ENCODE measurements around the gene SPAG9. TPM values are rescaled to one million over a fixed set of nuclear protein-coding genes. Genes with fewer than 3 reads are reported as not detected.

SPAG9 gene
- total RNA-seq, 1 experiment from 2014 or later, result 77.6 TPM

DNA sequence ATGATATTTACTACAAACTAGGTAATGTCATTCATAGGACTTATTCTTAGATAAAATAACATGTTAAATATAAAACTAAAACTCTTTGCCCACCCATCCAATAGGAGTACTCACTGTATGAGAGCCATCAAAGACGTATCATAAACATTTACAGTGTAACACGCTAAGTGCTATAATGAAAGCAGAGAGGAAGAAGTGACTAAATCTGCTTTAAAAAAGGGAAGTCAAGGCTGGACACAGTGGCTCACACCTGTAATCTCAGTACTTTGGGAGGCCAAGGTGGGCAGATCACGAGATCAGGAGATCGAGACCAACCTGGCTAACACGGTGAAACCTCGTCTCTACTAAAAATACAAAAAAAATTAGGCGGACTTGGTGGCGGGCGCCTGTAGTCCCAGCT, 32.4 kb downstream of the SPAG9 start (continued):
- TF ChIP-seq, protein P1, sequence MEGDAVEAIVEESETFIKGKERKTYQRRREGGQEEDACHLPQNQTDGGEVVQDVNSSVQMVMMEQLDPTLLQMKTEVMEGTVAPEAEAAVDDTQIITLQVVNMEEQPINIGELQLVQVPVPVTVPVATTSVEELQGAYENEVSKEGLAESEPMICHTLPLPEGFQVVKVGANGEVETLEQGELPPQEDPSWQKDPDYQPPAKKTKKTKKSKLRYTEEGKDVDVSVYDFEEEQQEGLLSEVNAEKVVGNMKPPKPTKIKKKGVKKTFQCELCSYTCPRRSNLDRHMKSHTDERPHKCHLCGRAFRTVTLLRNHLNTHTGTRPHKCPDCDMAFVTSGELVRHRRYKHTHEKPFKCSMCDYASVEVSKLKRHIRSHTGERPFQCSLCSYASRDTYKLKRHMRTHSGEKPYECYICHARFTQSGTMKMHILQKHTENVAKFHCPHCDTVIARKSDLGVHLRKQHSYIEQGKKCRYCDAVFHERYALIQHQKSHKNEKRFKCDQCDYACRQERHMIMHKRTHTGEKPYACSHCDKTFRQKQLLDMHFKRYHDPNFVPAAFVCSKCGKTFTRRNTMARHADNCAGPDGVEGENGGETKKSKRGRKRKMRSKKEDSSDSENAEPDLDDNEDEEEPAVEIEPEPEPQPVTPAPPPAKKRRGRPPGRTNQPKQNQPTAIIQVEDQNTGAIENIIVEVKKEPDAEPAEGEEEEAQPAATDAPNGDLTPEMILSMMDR (IDR thresholded peaks at IDR 0.05 in 2 of 3, conservative IDR thresholded peaks at IDR 0.05 in 1 of 3; ENCODE audit: borderline replicate concordance in 1 of 3, insufficient read depth in 1 of 3, low read depth in 2 of 3, low read length in 2 of 3), result no peak
- TF ChIP-seq CBX3 (IDR thresholded peaks at IDR 0.05; ENCODE audit: low read depth) (no peak), SRF (IDR thresholded peaks at IDR 0.05; ENCODE audit: low read depth) (no peak), EZH2 (IDR thresholded peaks at IDR 0.05) (no peak)

DNA sequence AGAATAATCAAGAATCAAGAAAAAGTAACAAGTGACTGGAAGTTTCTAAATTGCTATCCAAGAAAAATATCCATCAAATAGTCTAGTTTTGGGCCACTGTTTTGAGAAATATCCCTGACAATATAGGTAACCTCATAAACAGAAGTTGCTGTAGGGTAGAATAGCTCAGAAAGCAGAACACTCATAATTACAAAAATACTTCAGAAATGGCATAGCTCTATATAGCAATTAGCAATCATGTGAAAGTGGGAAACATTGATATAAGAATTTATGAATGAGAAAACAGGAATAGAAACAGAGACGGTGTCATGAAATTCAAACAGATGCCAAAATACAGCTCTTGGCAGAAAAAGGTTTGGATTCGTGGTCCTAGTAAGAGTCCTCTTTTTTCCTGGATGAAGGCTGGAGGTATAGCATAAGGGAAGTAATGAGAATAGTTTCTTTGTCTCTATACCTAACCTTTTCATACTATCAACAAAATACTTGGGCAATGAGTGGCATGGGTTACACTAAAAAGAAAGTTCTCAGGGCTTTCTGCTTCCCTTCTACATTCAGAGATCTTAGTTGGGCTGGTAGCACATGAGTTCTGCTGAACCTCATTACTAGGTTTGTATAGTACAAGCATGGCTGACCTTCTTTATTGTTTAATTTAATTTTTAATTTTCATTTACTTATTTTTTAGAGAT, 33.5 kb downstream of the SPAG9 start:
- Histone ChIP-seq H3K36me3 (ENCODE audit: control insufficient read depth in 1 of 2, insufficient read depth in 2 of 2, low read length in 2 of 2) (no peaks in the 10 kb centered on the region), H3K79me2 (ENCODE audit: insufficient read depth, low read length) (peaks cover 95% of the 10 kb centered on the region), H4K20me1 (ENCODE audit: insufficient read depth) (peaks cover 16% of the 10 kb centered on the region), H3K4me2 (ENCODE audit: low read length) (no peak overlapping the region), H3K4me3 (replicated peaks in 1 of 2; ENCODE audit: low read depth in 1 of 2, low read length in 2 of 2) (no peak overlapping the region), H3K9me3 (ENCODE audit: control insufficient read depth in 1 of 2, insufficient read depth in 1 of 2, low read depth in 1 of 2, low read length in 2 of 2) (no peaks in the 10 kb centered on the region), H2AFZ (ENCODE audit: low read depth, low read length, poor library complexity, severe bottlenecking) (no peak overlapping the region), H3K4me1 (ENCODE audit: control insufficient read depth in 1 of 2, insufficient read depth in 2 of 2, low read length in 2 of 2) (peaks cover 2 to 19% of the 10 kb centered on the region in 2 experiments; a peak in 2 of 4 replicates), H3K9me2 (ENCODE audit: insufficient read depth) (no peaks in the 10 kb centered on the region), H3K27me3 (ENCODE audit: insufficient read depth, low read length) (no peaks in the 10 kb centered on the region), H3K27ac (ENCODE audit: low read depth, low read length) (no peak overlapping the region), H3K9ac (ENCODE audit: low read length) (no peak overlapping the region)
- ChIA-PET RAD21 (ENCODE audit: low non-redundant PET in 1 of 2, low total read pairs in 2 of 2, uncharacterized antibody in 2 of 2, unreplicated experiment in 2 of 2) (no interaction called here), POLR2A (no interaction called here), CTCF (interaction anchor here (1.6 kb wide), 2 partner anchors 30 to 66 kb away, joined by 4 to 6 read pairs; partner anchors contain the start of gene NME1)
- TF ChIP-seq, protein P2, sequence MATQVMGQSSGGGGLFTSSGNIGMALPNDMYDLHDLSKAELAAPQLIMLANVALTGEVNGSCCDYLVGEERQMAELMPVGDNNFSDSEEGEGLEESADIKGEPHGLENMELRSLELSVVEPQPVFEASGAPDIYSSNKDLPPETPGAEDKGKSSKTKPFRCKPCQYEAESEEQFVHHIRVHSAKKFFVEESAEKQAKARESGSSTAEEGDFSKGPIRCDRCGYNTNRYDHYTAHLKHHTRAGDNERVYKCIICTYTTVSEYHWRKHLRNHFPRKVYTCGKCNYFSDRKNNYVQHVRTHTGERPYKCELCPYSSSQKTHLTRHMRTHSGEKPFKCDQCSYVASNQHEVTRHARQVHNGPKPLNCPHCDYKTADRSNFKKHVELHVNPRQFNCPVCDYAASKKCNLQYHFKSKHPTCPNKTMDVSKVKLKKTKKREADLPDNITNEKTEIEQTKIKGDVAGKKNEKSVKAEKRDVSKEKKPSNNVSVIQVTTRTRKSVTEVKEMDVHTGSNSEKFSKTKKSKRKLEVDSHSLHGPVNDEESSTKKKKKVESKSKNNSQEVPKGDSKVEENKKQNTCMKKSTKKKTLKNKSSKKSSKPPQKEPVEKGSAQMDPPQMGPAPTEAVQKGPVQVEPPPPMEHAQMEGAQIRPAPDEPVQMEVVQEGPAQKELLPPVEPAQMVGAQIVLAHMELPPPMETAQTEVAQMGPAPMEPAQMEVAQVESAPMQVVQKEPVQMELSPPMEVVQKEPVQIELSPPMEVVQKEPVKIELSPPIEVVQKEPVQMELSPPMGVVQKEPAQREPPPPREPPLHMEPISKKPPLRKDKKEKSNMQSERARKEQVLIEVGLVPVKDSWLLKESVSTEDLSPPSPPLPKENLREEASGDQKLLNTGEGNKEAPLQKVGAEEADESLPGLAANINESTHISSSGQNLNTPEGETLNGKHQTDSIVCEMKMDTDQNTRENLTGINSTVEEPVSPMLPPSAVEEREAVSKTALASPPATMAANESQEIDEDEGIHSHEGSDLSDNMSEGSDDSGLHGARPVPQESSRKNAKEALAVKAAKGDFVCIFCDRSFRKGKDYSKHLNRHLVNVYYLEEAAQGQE (IDR thresholded peaks at IDR 0.05; ENCODE audit: low read depth), result no peak
- TF ChIP-seq SRF (IDR thresholded peaks at IDR 0.05; ENCODE audit: low read depth), result no peak
- TF ChIP-seq FOSL1 (IDR thresholded peaks at IDR 0.05; ENCODE audit: low read depth), result no peak
- TF ChIP-seq TCF7L2 (IDR thresholded peaks at IDR 0.05; ENCODE audit: borderline replicate concordance, extremely low read depth, insufficient read depth, insufficient read length), result no peak
- TF ChIP-seq CBX3 (IDR thresholded peaks at IDR 0.05; ENCODE audit: low read depth), result no peak
- TF ChIP-seq, protein P1 (IDR thresholded peaks at IDR 0.05 in 2 of 3, conservative IDR thresholded peaks at IDR 0.05 in 1 of 3; ENCODE audit: borderline replicate concordance in 1 of 3, insufficient read depth in 1 of 3, low read depth in 2 of 3, low read length in 2 of 3), result no peak
- no peak for TF ChIP-seq JUND (IDR thresholded peaks at IDR 0.05)
- TF ChIP-seq CEBPB (IDR thresholded peaks at IDR 0.05; ENCODE audit: low read depth), result no peak
- no peak for TF ChIP-seq SIN3A (IDR thresholded peaks at IDR 0.05; ENCODE audit: low read depth)
- no peak for TF ChIP-seq POLR2A (IDR thresholded peaks at IDR 0.05; ENCODE audit: borderline replicate concordance, extremely low read depth, insufficient read depth, insufficient read length)
- TF ChIP-seq ELF1 (IDR thresholded peaks at IDR 0.05; ENCODE audit: borderline replicate concordance, low read depth), result no peak
- TF ChIP-seq SP1 (IDR thresholded peaks at IDR 0.05; ENCODE audit: low read depth), result no peak
- TF ChIP-seq, protein P3, sequence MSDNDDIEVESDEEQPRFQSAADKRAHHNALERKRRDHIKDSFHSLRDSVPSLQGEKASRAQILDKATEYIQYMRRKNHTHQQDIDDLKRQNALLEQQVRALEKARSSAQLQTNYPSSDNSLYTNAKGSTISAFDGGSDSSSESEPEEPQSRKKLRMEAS (IDR thresholded peaks at IDR 0.05), result no peak
- TF ChIP-seq EZH2phosphoT487 (IDR thresholded peaks at IDR 0.05; ENCODE audit: borderline replicate concordance), result no peak
- no peak for TF ChIP-seq EGR1 (IDR thresholded peaks at IDR 0.05; ENCODE audit: low read depth)
- BruUV-seq (replicated peaks), result no TSS peak
- ATAC-seq (no peak), DNase-seq (ENCODE audit: low read depth, low spot score) (no peak)
- intact Hi-C loops (cut with micrococcal nuclease), result no loop called here
